ENCODE data around the gene HIBCH.
"Not testable (repeated sequence)": the region's sequence is repeated elsewhere in the genome, so short reads cannot be mapped to it uniquely, and the experiment has no call there.

The HIBCH gene

DNA sequence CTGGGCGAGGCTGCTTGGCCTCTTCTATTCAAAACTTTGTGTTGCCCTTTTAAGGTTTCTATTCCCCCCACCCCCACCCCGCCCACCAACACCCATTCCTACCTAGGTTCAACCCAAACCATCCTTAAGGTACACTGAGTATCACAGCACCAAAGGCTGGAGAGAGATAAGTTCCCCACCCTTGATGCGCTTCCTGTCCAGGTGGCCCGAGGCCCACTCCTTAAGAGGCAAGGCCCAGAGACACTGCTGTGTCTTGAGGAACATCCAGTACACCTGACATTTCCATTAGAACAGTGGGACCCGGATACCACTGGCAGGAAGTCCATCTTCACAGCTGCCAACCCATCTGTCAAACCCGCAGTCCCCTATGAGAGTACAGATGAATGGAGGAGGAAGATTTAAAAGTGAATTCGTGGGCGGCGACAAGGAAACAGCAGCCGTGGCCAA lies 23.5 kb upstream of the HIBCH start:
- no peak for DNase-seq (ENCODE audit: low read depth in 2 of 2)

DNA sequence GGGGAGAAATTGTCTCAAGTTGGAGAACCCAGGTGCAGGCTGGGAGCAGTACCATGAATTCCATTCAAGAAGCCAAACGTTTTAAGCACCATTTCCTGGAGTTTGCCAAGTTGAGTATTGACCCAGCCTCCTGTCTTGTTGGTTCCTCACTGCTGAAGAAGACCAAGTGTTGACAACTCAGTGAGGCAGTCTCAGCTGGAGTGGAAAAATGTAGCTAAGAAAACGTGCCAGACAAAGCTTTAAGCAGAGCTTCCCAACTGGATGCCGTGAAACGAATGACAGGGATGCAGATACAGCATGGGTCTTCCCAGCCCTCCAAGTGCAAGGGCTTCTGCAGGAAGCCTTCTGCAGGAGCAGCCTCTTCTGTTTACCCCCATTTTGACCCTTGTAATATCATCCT lies 23.0 kb upstream of the HIBCH start:
- DNase-seq (ENCODE audit: low read depth in 2 of 2): no peak

- DNase-seq (ENCODE audit: low read depth in 2 of 2): no peak
Observed at GRCh38 chr2:190340369-190340768, 20.7 kb upstream of the HIBCH start.

GRCh38 chr2:190339394-190339793 lies 19.8 kb upstream of the HIBCH start:
- no peak for DNase-seq (ENCODE audit: low read depth in 2 of 2)

DNA sequence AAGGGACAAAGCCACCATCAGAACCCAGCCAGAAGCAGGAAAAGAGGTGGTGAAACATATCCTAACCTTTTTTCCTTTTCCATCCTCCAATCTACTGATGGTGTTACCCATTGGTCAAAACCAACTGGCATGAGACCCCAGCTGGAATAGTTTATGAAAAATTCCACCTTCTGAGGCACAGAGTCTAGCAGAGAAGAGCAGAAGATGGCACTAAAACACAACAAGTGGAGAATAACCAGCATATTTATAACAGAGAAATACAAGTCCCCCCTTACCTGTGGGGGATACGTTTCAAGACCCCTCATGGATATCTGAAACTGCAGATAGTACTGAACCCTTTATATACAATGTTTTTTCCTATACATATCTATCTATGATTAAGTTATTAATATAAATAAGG lies 18.8 kb upstream of the HIBCH start:
- no peak for DNase-seq (ENCODE audit: low read depth in 2 of 2)

DNA sequence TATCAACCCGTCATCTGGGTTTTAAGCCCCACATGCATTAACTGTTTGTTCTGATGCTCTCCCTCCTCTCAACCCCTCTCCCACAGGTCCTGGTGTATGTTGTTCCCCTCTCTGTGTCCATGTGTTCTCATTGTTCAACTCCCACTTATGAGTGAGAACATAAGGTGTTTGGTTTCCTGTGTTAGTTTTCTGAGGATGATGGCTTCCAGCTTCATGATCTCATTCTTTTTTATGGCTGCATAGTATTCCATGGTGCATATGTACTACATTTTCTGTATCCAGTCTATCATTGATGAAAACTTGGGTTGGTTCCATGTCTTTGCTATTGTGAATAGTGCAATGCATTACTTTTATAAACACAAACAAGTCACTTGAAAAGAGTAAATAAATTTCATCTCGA lies 16.8 kb upstream of the HIBCH start:
- no peak for DNase-seq (ENCODE audit: low read depth in 2 of 2)

- DNase-seq (ENCODE audit: low read depth in 2 of 2): not testable (repeated sequence)
Observed at GRCh38 chr2:190335584-190335983, 16.0 kb upstream of the HIBCH start.

- DNase-seq (ENCODE audit: low read depth in 2 of 2): no peak
Observed at GRCh38 chr2:190335225-190335559, 15.6 kb upstream of the HIBCH start.

- DNase-seq (ENCODE audit: low read depth in 2 of 2): no peak
Observed at GRCh38 chr2:190334479-190335224, 15.0 kb upstream of the HIBCH start.

DNA sequence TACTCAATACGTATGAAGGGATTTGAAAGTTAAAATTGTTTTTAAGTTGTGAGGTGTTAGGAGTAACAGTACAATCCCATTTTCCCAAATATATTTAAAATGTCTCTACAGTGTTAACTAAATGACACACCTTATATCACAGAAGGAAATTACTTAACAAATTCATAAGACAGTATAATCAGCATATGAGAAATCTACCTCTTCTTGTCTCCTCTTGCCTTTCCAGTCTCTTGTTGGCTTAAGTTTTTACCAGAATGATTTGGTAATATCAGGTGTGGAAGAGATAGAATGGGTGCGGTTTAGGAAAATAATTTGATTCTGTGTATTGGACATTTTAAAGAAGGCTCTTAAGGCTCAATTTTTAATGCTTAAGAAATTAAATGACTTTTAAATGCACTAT lies 14.3 kb upstream of the HIBCH start:
- DNase-seq (ENCODE audit: low read depth in 2 of 2): no peak

GRCh38 chr2:190333395-190333794 lies 13.8 kb upstream of the HIBCH start:
- no peak for DNase-seq (ENCODE audit: low read depth in 2 of 2)

DNA sequence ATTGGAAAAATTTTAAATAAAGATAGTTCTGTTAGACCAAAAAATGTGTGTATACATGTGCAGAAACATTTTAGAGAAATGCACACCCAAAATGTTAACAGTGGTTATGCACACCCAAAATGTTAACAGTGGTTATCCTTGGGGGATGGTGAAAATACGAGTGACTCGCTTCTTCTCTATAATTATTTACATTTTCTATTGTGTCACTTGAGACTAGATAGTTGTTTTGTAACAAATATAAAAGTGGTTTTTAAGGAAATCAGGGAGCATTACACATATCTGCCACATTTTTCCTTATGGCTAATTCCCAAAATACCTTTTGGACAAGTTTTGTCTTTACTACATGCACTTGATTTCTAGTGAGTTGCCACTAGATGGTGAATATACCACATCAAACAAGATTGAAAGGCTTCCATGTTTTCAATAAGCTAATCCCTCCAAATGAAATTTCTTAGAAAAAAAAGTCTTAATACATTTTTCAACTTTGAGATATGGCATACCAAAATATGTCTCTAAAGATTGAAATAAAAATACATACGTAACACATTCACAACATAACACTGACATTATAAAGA lies 9.0 kb upstream of the HIBCH start:
- no peak for DNase-seq (ENCODE audit: low read depth in 2 of 2)

GRCh38 chr2:190327867-190328572 lies 8.4 kb upstream of the HIBCH start:
- no peak for DNase-seq (ENCODE audit: low read depth in 2 of 2)

- no peak for DNase-seq (ENCODE audit: low read depth in 2 of 2)
Observed at GRCh38 chr2:190325588-190325987, 6.0 kb upstream of the HIBCH start.

- no peak for DNase-seq (ENCODE audit: low read depth in 2 of 2)
Observed at GRCh38 chr2:190323406-190323805, 3.8 kb upstream of the HIBCH start.

DNA sequence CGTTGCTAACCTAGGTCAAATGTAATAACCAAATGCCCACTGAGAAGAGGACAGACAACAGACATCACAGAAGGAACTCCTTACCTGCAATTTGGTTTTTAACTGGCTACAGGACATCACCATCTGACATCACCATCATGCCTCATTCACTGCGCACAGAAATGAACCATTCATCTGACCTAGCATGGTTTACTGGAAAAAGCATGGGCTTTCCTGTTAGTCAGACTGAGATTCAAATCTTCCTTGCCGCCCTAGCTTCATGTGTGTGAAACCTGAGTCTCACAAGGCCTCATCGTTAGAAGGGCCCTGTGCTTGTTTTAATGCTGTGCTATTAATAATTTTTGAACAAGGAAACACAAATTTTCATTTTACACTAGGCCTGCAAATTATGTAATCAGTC lies 1.1 kb upstream of the HIBCH start:
- DNase-seq (ENCODE audit: low read depth in 2 of 2): peak in 1 of 2 donors; percentile 39

GRCh38 chr2:190318931-190319554 lies 583 bp downstream of the HIBCH start:
- DNase-seq (ENCODE audit: low read depth in 2 of 2): peak in 1 of 2 donors; percentile 19

DNA sequence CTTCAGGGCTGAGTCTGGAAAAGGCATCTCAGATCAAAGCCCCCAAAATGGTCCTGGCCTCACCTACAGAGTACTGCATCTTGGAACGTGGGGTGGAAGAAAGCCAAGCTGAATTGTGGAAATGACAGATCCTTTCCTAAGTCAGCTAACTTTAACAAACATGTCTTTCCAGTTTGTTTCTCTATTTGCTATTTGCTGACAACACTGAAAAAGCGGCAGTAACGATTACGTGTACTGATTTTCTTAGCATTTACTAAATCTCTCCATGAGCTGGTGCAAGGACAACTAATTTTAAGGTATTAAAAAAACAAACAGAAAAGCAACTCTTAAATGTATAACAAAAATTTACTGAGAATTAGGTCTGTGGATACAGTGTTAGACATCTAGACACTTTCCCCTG lies 1.1 kb downstream of the HIBCH start:
- DNase-seq (ENCODE audit: low read depth in 2 of 2): no peak

- DNase-seq (ENCODE audit: low read depth in 2 of 2): no peak
Observed at GRCh38 chr2:190315273-190315672, 4.4 kb downstream of the HIBCH start.

GRCh38 chr2:190313880-190314279 lies 5.7 kb downstream of the HIBCH start:
- DNase-seq (ENCODE audit: low read depth in 2 of 2): no peak

GRCh38 chr2:190312635-190313025 lies 7.0 kb downstream of the HIBCH start:
- not testable (repeated sequence) for DNase-seq (ENCODE audit: low read depth in 2 of 2)

DNA sequence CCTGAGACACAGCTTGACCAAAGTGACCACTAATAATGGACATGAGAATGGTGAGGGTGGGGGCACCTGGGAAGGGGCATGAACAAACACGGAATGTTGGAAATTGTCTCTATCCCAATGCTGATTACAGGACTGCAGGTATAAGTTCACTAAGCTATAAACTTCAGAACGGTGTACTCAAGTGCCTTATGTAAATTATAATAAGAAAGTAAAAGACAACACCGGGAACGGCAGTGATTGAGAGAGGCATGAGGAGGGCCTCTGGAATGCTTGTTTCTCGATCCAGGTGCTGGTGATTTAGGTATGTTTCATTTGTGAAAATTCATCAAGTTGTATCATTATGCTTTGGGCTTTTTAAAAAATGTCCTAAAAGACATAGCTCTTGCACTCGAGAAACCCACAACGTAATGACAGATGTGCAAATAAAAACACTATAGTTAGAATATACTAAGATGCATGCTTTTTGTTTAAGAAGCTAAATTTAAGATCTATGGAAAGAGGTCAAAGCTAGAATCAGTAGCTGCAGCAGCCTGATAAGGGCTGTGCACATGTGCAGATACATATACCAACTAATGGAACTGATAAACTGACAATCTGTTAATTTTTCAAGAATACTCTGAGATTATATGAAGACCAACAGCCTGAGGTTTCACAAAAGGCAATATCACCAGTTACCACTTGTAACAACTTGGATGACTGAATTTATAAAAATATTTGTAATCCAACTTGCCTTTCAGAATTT lies 7.6 kb downstream of the HIBCH start:
- DNase-seq (ENCODE audit: low read depth in 2 of 2): no peak
